ENCODE measurements around the gene ATG16L2.

- no peak for TF ChIP-seq CTCF (conservative IDR thresholded peaks at IDR 0.05)
- TF ChIP-seq EZH2 (IDR thresholded peaks at IDR 0.05; ENCODE audit: low read depth): no peak
These were observed 28.6 kb downstream of the ATG16L2 start for GRCh38 chr11:72842653-72843330.
